GM10266 (cell line): ENCODE measurements around the gene NUCB1.
"Not testable (repeated sequence)": the region's sequence is repeated elsewhere in the genome, so short reads cannot be mapped to it uniquely, and the experiment has no call there.

Experiments
- DNase-seq: peaks from one replicate; pipeline ENCODE4 v3.0.0; 2012; ENCODE audit errors: extremely low spot score
- TF ChIP-seq, protein P1 (sequence below): IDR thresholded peaks from 2 replicates; pipeline ENCODE4 v1.5.1; 2012; ENCODE audit warnings: mild to moderate bottlenecking, low read depth; ENCODE audit not compliant: control insufficient read depth, insufficient read depth; ENCODE audit errors: missing control alignments

NUCB1 gene

GRCh38 chr19:48883726-48884125 lies 16.4 kb upstream of the NUCB1 start:
- no peak for DNase-seq
- TF ChIP-seq, protein P1, sequence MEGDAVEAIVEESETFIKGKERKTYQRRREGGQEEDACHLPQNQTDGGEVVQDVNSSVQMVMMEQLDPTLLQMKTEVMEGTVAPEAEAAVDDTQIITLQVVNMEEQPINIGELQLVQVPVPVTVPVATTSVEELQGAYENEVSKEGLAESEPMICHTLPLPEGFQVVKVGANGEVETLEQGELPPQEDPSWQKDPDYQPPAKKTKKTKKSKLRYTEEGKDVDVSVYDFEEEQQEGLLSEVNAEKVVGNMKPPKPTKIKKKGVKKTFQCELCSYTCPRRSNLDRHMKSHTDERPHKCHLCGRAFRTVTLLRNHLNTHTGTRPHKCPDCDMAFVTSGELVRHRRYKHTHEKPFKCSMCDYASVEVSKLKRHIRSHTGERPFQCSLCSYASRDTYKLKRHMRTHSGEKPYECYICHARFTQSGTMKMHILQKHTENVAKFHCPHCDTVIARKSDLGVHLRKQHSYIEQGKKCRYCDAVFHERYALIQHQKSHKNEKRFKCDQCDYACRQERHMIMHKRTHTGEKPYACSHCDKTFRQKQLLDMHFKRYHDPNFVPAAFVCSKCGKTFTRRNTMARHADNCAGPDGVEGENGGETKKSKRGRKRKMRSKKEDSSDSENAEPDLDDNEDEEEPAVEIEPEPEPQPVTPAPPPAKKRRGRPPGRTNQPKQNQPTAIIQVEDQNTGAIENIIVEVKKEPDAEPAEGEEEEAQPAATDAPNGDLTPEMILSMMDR: no peak

DNA sequence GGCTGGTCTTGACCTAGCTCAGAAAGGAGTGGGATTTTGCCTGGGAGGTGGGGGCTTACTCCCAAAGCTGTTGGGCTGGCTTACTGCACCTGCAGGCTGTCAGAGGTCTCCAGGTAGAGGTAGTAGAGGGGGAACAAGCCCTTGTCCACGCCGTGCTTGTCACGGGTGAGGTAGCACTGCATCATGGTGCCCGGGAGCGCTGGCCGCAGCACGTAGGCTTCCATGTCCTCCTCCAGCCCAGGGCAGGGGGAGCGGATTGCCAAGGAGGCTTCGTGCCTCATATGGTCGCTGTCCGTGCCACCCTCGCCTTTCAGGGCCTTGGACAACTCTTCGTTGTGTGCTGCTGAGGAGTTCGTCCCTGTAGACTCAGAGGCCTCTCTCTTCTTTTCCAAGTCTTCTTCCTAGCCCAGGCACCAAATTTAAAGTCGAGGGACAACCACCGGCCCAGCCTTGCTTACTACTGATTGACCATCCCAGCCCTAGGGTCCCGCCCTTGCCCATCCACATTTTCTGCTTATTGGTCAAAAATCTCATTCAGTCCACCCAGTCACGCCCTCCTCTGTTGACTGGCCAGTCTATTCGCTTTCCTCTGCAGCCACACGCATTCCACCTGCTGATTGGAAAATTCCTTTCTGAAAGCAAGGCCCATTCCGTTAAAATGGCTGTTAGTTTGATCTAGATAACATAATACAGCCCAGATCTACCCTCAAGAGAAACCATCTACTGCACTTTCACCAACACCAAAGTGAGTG lies 12.1 kb upstream of the NUCB1 start:
- TF ChIP-seq, protein P1: no peak
- DNase-seq: no peak

DNA sequence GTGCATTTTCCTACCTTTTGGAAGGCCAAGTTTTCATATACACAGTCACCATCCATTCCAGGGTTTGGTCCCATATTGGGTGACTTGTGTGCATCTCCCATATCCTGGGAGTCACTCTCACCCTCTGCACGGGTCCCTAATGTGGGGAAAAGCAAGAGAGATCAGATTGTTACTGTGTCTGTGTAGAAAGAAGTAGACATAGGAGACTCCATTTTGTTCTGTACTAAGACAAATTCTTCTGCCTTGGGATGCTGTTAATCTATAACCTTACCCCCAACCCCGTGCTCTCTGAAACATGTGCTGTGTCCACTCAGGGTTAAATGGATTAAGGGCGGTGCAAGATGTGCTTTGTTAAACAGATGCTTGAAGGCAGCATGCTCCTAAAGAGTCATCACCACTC lies 10.6 kb upstream of the NUCB1 start:
- not testable (repeated sequence) for DNase-seq

- TF ChIP-seq, protein P1: no peak
These were observed 9.6 kb upstream of the NUCB1 start for GRCh38 chr19:48890551-48890950.

GRCh38 chr19:48895226-48895625 lies 4.9 kb upstream of the NUCB1 start:
- TF ChIP-seq, protein P1: no peak
- no peak for DNase-seq

More at GRCh38 chr19:48890551-48890950, 9.6 kb upstream of the NUCB1 start:
- no peak for DNase-seq

GRCh38 chr19:48896191-48896720 lies 3.9 kb upstream of the NUCB1 start:
- TF ChIP-seq, protein P1: no peak
- DNase-seq: no peak

DNA sequence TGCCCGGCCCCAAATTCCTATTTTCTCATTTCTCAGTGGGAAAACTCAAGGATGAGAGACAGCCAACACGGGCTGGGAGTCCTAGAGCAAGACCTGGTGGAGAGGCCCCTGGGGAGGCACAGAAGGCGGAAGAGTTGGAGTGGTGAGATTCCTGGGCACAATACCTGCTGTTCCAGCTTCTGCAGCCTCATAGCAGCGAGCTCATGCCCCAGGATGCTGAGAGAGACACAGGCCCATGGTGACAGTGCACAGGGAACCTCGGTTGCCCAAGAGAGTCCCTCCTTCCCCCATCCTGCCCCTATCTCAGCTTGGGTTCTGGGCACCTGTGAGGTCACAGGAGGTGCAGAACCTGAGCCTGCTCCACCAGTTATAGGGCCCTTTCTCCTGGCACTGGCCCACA lies 2.9 kb upstream of the NUCB1 start:
- DNase-seq: no peak
- TF ChIP-seq, protein P1: no peak

GRCh38 chr19:48899386-48899749 lies 744 bp upstream of the NUCB1 start:
- DNase-seq: not testable (repeated sequence)
